ENCODE results near the gene ATG4A. TPM values are rescaled to one million over a fixed set of nuclear protein-coding genes. Genes with fewer than 3 reads are reported as not detected.

The ATG4A gene
- total and polyA plus RNA-seq, 9 of the 15 experiments (the other 6 are each of a cell fraction or from before 2014, with no cell fraction given), result 7.3 to 24.5 (median 16.6) TPM

- TF ChIP-seq NCOR1 (IDR thresholded peaks at IDR 0.05) (peak; percentile 88), ZNF263 (CRISPR knock-in tag; IDR thresholded peaks at IDR 0.05; ENCODE audit: borderline replicate concordance) (no peak), RERE (CRISPR knock-in tag; IDR thresholded peaks at IDR 0.05; ENCODE audit: borderline replicate concordance) (no peak), ZNF143 (CRISPR knock-in tag; IDR thresholded peaks at IDR 0.05) (no peak), ZNF133 (CRISPR knock-in tag; IDR thresholded peaks at IDR 0.05) (no peak), PHTF2 (CRISPR knock-in tag; IDR thresholded peaks at IDR 0.05) (no peak), ZNF436 (CRISPR knock-in tag; IDR thresholded peaks at IDR 0.05) (no peak), ZNF316 (IDR thresholded peaks at IDR 0.05) (no peak), GABPB2 (CRISPR knock-in tag; conservative IDR thresholded peaks at IDR 0.05) (no peak), USF1 (CRISPR knock-in tag; IDR thresholded peaks at IDR 0.05) (no peak), PTTG1 (tag; IDR thresholded peaks at IDR 0.05; ENCODE audit: low read depth) (no peak), ZNF165 (CRISPR knock-in tag; IDR thresholded peaks at IDR 0.05; ENCODE audit: borderline replicate concordance) (no peak), EGR1 (conservative IDR thresholded peaks at IDR 0.05) (no peak), ZNF586 (CRISPR knock-in tag; conservative IDR thresholded peaks at IDR 0.05) (no peak), FOXK1 (CRISPR knock-in tag; IDR thresholded peaks at IDR 0.05; ENCODE audit: borderline replicate concordance) (no peak), IRF2 (CRISPR knock-in tag; IDR thresholded peaks at IDR 0.05) (no peak)
These were observed 3.1 kb upstream of the ATG4A start (continued) for GRCh38 chrX:108088511-108088910.

All from K562 (cell line).